Central memory CD4-positive, alpha-beta T cell (primary cell): ENCODE results near the gene SLAMF1.
A peak's percentile ranks its signal among the peaks of the same experiment; 100 is the strongest.
"Not testable (repeated sequence)": the region's sequence is repeated elsewhere in the genome, so short reads cannot be mapped to it uniquely, and the experiment has no call there.

Experiments used
- DNase-seq: peaks from one replicate; pipeline ENCODE4 v3.0.0; 2022

Gene SLAMF1

DNA sequence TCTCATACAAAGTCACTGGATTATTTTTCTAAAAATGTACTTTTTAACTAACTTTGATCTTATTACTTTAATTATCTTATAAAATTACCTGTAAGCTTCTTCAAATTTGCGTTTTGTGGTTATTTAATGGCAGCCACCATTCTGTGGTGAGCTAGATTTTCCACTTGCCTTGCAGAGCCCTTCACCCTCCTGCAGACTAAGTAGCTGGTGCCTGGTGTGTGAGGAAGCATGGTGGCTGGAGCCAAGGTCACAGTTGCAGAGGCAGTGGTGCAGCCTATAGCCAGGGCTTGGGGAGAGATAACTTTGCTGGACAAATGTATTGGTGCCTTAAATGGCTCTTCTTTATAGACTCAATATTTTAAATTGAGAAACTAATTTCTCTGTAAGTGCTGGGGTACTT lies 56.4 kb downstream of the SLAMF1 start:
- DNase-seq, result no peak

- no peak for DNase-seq
Measured at GRCh38 chr1:160588468-160588867, 58.4 kb downstream of the SLAMF1 start.

GRCh38 chr1:160584784-160585183 lies 62.1 kb downstream of the SLAMF1 start:
- no peak for DNase-seq

DNA sequence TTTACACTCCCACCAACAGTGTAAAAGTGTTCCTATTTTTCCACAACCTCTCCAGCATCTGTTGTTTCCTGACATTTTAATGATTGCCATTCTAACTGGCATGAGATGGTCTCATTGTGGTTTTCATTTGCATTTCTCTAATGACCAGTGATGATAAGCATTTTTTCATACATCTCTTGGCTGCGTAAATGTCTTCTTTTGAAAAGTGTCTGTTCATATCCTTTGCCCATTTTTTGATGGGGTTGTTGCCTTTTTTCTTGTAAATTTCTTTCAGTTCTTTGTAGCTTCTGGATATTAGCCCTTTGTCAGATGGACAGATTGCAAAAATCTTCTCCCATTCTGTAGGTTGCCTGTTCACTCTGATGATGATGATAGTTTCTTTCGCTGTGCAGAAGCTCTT lies 63.9 kb downstream of the SLAMF1 start:
- DNase-seq, result not testable (repeated sequence)

DNA sequence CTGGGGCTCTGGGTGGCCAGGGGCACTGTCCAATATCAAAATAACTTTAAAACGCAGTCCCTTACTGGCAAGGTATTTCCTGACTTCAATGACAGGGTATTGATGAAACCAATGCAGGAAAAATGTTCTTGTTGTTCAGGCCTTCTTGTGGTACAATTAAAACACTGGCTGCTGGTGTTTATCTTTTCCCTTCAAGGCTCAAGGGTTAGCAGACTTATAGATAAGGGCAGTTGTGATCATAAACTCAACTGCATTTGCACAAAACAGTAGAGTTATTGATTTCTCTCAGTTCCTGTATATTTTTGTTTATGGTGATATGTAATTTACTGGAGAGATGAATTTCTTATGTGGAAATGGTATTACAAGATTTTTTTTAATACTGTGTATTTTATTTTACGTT lies 64.9 kb downstream of the SLAMF1 start:
- no peak for DNase-seq

DNA sequence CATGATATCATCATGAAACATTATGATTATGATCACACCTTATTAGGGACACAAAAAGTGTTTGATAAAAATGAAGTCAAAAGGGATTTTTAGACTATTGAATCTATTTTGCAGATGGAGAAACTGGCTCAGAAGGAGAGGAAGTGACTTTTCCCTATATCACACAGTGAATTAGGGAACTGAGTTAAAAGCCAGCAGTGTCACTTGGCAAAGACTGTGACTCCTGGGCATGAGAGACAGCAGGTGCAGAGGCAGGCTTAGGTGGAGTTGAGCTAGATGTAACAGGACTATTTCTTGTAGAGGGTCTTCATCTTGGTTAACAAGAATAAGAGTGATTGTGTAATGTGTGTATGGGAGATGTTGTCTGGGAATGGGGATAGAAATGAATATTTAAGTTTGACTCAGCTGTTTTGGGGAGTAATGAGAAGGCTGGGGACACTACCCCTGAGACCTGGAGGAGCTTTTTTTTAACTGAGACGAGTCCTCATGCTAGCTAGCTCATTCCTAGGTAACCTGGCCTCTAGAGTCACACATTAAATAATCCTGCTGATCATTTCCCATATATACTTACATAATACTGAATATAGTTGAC lies 66.5 kb downstream of the SLAMF1 start:
- no peak for DNase-seq

DNA sequence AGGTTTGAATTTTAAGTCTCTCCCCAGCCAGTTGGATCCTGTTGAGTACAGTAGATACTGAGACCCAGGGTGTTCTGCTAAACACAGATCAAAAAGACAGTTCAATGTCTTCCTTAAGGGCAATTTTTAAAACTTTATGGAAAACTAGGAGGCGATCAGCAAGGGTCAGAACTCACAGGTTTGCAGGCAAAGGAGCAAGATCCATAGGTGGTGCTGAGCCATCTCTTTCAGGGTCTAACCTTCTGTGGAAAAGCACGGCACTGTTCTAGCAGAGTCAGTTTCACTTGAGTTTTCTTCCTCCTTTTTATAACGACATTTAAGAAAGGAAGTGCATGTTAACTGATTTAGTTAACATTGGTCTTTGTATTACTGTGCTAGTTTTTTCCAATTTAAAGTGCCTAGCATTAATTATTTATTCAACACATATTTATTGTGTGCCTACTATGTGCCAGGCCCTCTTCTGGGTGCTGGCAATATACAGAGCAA lies 67.6 kb downstream of the SLAMF1 start, which contains the start of gene CD84:
CD84 (minus strand) TSS at position 281 of the 486 bp plus-strand sequence; CDS start at position 222, 59 bp downstream.
- peak; percentile 20 for DNase-seq

DNA sequence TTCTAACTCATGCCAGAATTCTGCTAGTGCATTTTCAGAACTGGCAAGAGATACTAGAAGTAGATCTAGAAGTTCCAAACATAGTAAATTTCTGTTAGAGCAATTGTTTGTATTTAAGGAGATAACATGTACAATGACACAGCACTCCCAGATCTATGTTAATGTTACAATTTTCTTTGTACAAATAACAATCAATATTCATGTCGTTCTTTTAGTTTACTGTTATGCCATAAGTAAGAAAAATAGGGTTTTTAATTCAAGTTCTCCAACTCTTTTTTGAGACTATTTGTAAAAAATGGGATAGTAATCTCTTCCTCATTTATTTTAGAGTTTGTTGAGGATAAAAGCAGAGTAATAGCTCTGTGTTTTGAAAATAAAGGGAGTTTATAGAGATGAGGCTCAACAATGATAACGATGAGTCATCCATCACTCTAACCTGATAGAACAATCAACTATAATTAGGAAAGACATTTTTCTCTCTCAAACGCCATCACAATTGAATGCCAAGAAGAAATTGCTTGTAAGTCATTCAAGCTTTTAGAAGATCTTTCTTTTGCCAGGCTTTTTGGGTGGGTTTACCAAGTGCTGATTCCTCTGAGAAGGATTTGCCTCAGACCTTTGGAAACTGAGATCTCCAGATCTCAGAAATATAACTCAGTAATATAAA lies 68.2 kb downstream of the SLAMF1 start:
- DNase-seq, result no peak

DNA sequence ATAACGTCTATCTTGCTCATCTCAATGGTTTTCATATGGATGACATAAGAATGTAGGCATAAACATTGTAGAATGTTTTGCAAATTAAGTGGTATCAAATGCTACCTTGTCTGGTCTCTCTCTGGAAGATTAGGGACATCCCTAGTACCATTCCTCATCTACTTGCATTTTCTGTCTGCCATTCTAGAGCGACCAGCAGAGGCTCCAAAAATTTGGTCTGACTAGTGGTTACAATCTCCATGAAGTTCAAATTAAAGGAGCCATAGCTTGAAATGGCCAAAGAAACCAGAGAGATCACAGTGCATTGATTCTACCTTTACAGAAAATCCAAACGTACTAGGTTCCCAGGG lies 68.7 kb downstream of the SLAMF1 start:
- DNase-seq, result peak; percentile 28

DNA sequence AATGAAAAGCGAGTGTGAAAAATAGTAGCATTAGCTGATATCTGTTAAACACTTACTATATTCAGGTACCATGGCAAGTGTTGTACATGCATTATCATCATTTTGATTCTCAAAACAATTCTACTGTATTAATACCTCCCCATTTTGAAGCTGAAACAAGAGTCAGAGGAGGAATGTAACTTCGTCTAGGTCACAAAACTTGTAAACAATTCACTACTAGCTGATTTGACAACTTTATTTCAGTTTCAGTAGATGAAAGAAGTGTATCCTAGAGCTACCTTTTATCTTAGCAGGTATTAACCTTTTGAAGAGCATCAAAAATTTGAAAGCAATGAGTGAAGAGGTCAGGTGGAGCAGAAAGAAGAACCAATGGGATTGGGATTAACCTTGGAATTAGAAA lies 69.2 kb downstream of the SLAMF1 start:
- no peak for DNase-seq

DNA sequence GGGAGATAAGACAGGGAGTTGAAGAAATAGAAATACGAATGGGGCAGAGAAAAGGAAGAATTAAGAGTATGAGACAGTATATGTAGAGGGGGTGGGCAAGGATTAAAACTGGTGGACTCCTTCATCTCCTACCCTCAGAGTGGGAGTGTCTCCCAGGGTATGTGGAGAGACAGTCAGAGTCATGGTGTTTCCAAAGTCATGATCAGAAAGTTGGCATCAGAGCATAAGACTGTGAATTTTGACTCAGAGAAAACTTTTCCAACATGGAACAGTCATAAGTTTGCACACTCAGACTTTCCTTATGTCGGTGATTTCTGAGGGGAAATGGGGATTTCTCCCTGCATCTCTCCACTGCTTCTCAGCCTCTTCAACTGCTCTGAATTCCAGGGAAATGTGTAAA lies 70.0 kb downstream of the SLAMF1 start:
- DNase-seq, result no peak

GRCh38 chr1:160576390-160576789 lies 70.5 kb downstream of the SLAMF1 start:
- no peak for DNase-seq

DNA sequence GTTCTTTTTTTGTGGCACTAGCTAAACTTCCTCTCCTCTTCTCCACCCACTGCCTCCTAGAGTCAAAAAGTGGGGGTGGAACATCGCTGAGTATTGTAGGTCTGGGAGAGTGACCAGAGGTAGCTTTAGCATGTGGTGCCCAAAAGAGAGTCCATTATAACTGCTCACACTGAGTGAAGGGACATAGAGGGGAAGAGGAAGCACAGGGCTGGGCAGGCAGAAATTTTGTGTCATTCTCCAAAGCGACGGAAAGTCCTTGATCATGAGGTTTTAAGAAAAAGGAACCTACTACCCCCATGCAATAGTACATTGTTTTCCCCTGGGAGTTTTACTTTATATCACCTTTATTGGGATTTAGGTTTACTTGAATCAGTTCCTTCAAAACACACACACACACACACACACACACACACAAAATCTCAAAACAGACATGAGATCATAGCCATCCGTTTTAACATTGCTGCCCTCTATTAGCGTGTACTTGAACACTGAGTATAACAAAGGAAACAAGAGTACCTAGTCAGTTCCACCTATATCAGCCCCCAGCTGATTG lies 71.7 kb downstream of the SLAMF1 start:
- DNase-seq, result no peak

- no peak for DNase-seq
Measured at GRCh38 chr1:160570840-160571239, 76.0 kb downstream of the SLAMF1 start.

- DNase-seq, result no peak
Measured at GRCh38 chr1:160569806-160570205, 77.0 kb downstream of the SLAMF1 start.

GRCh38 chr1:160567858-160568682 lies 78.8 kb downstream of the SLAMF1 start:
- DNase-seq, result peak; percentile 71

GRCh38 chr1:160567341-160567740 lies 79.5 kb downstream of the SLAMF1 start:
- DNase-seq, result no peak

GRCh38 chr1:160565564-160565963 lies 81.3 kb downstream of the SLAMF1 start:
- DNase-seq, result no peak

- DNase-seq, result not testable (repeated sequence)
Measured at GRCh38 chr1:160563230-160563629, 83.6 kb downstream of the SLAMF1 start.

- not testable (repeated sequence) for DNase-seq
Measured at GRCh38 chr1:160562745-160563144, 84.1 kb downstream of the SLAMF1 start.

DNA sequence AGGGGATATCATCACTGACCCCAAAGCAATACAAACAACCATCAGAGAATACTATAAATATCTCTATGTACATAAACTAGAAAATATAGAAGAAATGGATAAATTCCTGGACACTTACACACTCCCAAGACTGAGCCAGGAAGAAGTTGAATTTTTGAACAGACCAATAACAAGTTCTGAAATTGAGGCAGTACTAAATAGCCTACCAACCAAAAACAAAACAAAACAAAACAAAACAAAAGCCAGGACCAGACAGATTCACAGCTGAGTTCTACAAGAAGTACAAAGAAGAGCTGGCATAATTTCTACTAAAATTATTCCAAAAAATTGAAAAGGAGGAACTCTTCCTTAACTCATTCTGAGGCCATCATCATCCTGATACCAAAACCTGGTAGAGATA lies 86.0 kb downstream of the SLAMF1 start:
- DNase-seq, result no peak

- DNase-seq, result peak; percentile 47
Measured at GRCh38 chr1:160560045-160560705, 86.7 kb downstream of the SLAMF1 start.

DNA sequence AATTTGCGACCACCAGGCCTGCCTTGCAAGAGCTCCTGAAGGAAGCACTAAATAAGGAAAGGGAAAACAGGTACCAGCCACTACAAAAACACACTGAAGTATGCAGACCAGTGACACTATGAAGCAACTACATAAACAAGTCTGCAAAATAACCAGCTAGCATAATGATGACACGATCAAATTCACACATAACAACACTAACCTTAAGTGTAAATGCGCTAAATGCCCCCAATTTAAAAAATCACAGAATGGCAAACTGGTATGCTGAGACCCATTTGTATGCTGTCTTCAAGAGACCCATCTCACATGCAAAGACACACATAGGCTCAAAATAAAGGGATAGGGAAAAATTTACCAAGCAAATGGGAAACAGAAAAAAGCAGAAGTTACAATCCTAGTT lies 87.4 kb downstream of the SLAMF1 start:
- DNase-seq, result not testable (repeated sequence)
